Brain pericyte (primary cell): Measurements from ENCODE around the gene CDC27.
"Not testable (repeated sequence)": the region's sequence is repeated elsewhere in the genome, so short reads cannot be mapped to it uniquely, and the experiment has no call there.

Experiments used
- DNase-seq: peaks from one replicate; pipeline ENCODE4 v3.0.0-alpha.2; 2012; ENCODE audit warnings: low read depth, low spot score

Gene CDC27

GRCh38 chr17:47145351-47145750 lies 43.7 kb downstream of the CDC27 start:
- no peak for DNase-seq

- DNase-seq: no peak
These were observed 53.9 kb downstream of the CDC27 start for GRCh38 chr17:47135235-47135634.

GRCh38 chr17:47134354-47134753 lies 54.7 kb downstream of the CDC27 start:
- not testable (repeated sequence) for DNase-seq

GRCh38 chr17:47131761-47132160 lies 57.3 kb downstream of the CDC27 start:
- DNase-seq: no peak

- DNase-seq: not testable (repeated sequence)
These were observed 62.3 kb downstream of the CDC27 start for GRCh38 chr17:47126835-47127234.

- not testable (repeated sequence) for DNase-seq
These were observed 65.8 kb downstream of the CDC27 start for GRCh38 chr17:47123262-47123661.

GRCh38 chr17:47120521-47121095 lies 68.5 kb downstream of the CDC27 start:
- no peak for DNase-seq

- no peak for DNase-seq
These were observed 69.2 kb downstream of the CDC27 start for GRCh38 chr17:47119746-47120520.

- DNase-seq: no peak
These were observed 71.7 kb downstream of the CDC27 start for GRCh38 chr17:47117386-47117785.

GRCh38 chr17:47106130-47106529 lies 83.0 kb downstream of the CDC27 start:
- DNase-seq: no peak

- DNase-seq: not testable (repeated sequence)
These were observed 83.8 kb downstream of the CDC27 start for GRCh38 chr17:47105246-47105645.

- DNase-seq: no peak
These were observed 86.2 kb downstream of the CDC27 start for GRCh38 chr17:47102914-47103313.

GRCh38 chr17:47099987-47100711 lies 88.9 kb downstream of the CDC27 start:
- peak; percentile 80 for DNase-seq

GRCh38 chr17:47099451-47099986 lies 89.6 kb downstream of the CDC27 start:
- no peak for DNase-seq

- DNase-seq: no peak
These were observed 92.8 kb downstream of the CDC27 start for GRCh38 chr17:47096343-47096742.

GRCh38 chr17:47095268-47095667 lies 93.8 kb downstream of the CDC27 start:
- no peak for DNase-seq

- no peak for DNase-seq
These were observed 102.0 kb downstream of the CDC27 start for GRCh38 chr17:47087093-47087492.

GRCh38 chr17:47085736-47086135 lies 103.4 kb downstream of the CDC27 start:
- DNase-seq: no peak

GRCh38 chr17:47078801-47079200 lies 110.3 kb downstream of the CDC27 start:
- DNase-seq: no peak

GRCh38 chr17:47077576-47077975 lies 111.5 kb downstream of the CDC27 start:
- no peak for DNase-seq

- DNase-seq: no peak
These were observed 112.9 kb downstream of the CDC27 start for GRCh38 chr17:47076171-47076570.

- not testable (repeated sequence) for DNase-seq
These were observed 114.7 kb downstream of the CDC27 start for GRCh38 chr17:47074361-47074760.
